Stimulated activated CD4-positive, alpha-beta T cell treated with anti-CD3 and anti-CD28 coated beads, Interleukin-15, amount 100 ng/mL, for 1 hour (primary cell): ENCODE data around the gene MAD2L1.

Source experiments
- DNase-seq, 2 donors: peaks; one replicate each; pipeline ENCODE4 v3.0.0-alpha.2; 2020; ENCODE audit warnings: low read depth in 1 of 2, low spot score in 1 of 2

MAD2L1 gene

DNA sequence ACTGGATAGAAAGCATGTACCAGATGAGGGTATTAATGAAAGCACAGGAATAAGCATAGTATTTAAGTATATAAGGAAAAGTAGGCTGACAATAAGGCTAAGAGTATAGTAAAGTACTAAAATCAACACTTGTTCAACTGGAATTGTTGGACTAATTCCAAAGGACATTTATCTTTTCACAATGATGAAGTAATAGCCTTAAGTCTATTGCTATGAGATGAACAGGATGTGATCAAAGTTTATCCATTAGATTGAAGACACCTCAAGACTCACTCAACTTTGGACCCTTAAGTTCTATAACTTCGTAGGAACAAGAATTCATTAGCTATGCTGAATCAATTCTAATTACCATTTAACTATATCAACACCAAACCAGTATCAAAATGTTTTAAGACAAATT lies 7.6 kb downstream of the MAD2L1 start:
- DNase-seq: no peak

DNA sequence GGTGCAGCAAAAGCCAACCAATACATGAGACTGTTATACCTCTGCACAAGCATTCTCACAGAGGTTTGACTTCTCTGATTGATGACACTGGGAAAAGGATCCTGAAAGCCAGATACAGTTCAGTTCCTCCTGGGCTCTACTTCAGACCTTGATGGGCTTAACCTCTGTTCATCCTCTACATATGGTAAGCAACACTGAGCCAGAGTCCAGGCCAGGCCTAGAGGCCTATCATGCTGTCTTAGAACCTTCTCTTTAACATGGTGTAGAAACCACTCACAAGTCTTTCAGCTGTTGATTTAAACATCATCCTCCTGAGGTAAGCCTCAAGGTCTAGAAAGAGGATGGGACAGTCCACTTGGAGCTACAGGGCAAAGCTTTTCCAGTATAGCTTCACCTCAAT lies 9.2 kb downstream of the MAD2L1 start:
- DNase-seq: no peak

DNA sequence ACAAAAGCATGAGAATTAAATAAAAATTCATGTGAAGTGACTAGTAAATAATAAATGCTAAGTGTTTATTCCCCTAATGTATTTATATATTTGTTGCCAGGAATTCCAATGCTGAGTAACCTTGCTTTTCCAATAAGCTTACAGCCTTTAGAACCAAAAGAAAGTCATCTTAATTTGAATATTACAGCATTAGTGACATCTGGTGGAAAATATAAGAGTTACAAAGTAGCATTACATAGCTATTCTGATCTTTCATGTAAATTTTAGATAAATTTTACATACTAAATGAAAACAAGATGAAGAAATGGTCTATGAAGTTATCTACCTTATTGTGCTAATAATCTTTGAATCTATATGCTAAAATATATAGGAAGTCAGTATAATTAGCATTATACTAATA lies 10.4 kb downstream of the MAD2L1 start:
- no peak for DNase-seq

DNA sequence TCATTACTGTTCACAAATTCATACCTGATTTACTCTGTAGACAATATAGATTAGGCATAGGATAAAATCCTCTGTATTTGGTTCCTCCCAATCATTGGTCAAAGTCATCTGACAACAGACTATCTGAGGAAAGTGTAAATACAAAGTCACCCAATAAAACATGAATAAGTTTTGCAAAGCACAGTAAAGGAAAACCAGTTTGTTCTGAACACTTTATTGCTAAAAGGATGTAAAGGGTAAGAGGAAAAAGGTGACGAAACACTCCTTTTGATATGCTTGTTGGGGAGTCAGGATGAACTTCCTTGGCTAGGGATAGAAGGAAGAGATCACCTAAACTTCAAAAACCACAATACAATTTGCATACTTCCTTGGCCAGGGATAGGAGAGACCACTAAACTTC lies 10.9 kb downstream of the MAD2L1 start:
- no peak for DNase-seq

DNA sequence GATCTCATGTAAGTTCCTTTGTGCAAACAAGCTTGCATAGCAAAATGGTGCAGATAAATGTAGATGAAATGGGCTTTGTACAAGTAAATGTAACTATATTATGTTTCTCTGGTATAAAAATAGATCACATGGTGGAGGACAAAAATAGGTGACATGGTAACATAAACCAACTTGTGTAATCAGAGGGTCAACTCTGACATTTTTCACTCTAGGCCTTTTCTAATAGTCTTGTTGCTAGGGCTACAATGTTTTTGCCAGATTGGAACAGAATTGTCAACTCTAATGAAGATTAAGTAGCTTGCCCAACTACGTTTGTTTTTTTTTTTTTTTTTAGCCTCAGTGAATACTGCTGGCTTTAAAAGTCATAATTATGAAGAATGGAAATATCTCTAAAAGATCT lies 11.5 kb downstream of the MAD2L1 start:
- DNase-seq: no peak

DNA sequence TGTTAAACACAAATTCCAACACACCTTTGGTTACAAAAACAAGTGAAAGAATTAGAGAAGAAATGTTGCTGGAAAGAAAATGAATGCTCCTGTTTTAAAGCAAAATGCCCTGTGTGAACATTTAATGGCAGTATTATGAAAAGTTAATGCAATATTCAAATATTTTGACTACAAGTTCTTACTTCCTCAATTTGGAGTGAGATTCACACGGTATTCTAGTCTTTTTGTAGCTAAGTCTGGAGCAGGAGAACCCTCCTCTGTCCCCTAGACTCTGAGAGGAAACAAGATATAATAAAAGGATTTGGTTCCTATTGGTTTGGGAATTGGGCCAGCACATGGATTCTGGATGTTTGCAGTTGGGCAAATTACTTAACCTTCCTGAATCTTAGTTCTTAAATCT lies 12.7 kb downstream of the MAD2L1 start:
- DNase-seq: no peak

DNA sequence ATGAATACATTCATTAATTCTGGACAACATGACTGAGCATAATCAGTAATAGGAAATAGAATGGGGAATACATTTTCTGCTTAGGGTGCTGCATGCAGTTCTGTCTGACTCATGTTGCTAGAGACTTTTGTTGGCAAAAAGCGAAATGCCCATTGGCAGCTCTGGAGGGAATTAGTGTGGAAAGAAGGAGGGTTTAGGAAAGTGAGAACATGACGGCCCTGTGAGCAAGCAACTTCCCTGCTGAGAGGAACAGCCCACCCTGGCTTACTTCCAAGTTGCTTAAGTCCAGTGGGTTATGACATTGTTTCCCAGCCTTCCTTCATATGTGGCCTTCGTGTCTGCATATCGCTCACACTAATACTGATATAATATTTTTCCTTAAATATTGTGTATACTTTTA lies 13.8 kb downstream of the MAD2L1 start:
- no peak for DNase-seq

DNA sequence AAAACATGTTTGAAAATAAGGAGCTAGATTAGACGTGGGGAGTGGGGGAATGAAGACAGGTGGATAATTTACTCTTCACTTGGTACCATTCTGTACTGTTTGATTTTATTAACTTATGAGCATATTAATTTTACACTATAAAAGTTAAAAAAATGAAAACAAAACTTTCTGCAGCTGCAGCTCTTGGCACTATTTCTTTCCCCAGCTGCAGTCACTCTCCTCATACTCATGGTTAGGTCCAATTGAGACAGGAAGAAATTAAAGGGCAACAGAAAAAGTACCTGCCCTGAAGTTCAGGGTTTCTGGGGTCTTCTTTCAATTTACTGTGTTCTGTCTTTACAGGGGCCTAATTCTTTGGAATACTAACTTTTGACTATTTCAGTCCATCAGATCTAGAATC lies 15.4 kb downstream of the MAD2L1 start:
- DNase-seq: no peak

DNA sequence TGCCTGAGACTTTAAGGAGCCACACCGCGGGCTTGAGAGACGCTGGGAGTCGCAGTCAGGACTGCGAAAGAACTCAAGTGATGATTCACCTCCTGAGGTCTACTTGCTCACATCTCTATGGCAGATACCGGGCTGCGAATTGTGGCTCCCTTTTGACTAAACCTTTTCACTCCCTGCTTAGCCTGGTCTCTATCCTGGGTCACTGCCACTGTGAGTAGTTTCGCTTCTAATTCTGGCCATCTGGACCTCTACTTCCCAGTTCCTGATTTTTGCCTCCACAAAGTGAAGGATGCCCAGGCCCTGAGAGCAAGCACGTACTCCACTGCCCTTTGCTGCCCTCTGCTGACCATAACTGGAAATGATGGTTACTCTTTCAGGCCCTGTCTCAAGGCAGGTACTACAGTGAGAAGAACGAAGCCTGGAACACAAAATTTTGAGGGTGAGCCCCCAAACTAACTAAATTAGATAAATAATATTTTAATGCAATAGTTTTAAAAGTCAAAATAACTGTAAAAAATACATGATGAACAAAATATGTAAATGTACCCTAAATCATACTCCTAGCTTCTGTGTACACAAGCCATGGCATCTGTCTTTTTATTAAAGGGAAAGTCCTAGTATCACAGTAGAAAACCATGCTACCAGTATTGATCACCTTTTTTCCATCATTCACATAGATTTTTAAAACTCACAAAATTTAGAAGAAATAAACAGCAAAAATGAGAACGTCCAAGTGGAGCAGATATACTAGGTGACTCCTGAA lies 16.7 kb downstream of the MAD2L1 start:
- peak; percentile 18 to 32 for DNase-seq

DNA sequence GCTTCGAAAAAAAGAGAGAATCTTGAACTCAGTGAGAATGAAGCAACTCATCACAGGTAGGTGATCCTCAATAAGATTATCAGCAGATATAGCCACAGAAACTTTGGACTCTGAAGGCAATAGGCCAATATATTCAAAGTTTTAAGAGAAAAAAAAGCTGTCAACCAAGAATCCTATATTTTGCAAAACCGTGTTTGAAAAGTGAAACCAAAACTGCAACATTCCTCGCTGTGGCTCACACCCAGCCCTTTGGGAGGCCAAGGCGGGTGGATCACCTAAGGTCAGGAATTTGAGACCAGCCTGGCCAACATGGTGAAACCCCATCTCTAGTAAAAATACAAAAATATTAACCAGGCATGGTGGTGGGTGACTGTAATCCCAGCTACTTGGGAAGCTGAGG lies 22.8 kb downstream of the MAD2L1 start:
- DNase-seq: no peak

DNA sequence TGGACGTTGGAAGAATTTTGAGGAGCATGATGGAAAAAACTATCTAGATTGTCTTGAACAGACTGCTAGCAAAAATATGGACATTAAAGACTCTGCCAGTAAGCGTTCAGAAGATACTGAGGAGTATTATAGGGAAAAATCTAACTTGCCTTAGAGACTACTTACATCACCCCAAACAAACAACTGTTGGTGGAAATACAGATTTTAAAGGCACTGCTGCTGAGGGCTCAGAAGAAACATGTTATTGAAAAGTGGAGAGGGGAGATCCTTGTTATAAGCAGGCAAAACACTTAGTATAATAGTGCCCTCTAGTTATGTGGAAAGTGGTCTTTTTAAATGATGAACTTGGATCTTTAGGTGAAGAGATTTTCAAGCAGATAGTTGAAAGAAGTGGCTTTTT lies 29.2 kb downstream of the MAD2L1 start:
- DNase-seq: no peak

DNA sequence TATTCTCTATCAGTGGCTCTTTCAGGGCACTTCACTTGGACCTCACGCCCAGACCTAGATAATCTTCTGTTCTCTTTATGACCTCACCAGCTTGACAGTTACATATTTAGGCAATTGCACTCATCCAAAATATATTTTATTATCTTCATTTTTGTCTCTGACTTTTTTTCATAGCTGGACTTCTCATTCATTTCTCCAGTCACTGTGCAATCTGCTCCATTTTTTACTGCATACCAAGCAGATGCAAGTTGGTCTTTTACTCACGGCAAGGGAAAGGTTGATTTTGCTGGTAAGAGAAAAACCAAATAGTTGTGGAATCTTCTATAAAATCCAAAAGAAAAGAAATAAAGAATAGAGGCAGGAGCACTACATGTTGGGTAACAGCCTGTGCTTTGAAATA lies 31.7 kb downstream of the MAD2L1 start:
- DNase-seq: no peak

DNA sequence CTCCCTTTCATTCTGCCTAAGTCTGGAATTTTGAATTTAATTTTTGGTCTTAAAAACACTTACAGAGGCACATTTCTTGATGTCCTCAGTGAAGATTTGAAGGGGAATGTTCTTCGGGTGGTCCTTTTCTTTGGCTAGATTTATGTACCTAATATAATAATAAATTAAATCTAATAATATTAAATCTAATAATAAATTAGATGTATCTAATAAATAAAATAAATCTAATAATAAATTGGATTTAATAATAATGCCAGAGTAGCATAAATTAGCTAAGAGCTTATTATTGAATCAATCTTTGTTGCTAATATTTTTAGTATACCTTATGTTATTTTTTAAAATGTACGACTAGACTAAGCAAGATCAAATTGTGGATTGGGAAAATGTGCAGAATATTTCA lies 39.8 kb downstream of the MAD2L1 start:
- no peak for DNase-seq

DNA sequence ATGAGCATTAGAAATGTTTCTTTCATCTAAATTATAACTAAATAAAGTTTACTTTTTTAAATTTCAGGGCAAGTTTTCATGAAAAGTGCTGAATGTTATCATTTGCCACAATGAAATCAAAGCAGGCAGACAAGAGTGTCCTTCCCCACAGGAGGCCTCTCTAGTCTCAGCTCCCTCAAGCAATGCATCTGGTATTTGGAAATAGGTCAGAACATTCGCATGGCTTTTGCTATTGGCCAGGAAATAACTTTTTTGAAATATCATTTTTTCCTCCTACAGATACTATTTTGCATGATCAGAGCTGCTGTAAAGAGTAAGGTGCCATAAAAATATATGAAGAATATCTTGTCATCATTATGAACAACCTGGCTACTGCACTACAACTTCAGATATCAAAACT lies 41.1 kb downstream of the MAD2L1 start:
- DNase-seq: no peak

DNA sequence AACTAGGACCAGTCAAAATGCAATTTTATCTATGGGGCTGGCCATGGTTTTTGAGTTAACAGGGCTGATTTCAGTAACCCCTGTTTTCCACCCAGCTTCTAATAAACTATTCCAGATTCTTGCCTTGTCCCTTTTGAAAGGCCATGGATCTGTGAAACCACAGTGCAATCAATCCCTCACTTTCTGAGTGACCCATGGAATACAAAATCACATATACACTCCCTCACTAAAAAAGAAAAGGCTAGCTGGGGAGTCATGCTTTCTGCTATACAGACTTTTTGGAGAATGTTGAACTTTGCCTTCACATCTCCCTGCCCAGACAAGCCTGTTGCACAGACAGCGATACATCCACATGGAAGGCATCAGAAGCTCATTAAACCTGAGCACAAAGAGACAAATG lies 47.9 kb downstream of the MAD2L1 start:
- DNase-seq: no peak

DNA sequence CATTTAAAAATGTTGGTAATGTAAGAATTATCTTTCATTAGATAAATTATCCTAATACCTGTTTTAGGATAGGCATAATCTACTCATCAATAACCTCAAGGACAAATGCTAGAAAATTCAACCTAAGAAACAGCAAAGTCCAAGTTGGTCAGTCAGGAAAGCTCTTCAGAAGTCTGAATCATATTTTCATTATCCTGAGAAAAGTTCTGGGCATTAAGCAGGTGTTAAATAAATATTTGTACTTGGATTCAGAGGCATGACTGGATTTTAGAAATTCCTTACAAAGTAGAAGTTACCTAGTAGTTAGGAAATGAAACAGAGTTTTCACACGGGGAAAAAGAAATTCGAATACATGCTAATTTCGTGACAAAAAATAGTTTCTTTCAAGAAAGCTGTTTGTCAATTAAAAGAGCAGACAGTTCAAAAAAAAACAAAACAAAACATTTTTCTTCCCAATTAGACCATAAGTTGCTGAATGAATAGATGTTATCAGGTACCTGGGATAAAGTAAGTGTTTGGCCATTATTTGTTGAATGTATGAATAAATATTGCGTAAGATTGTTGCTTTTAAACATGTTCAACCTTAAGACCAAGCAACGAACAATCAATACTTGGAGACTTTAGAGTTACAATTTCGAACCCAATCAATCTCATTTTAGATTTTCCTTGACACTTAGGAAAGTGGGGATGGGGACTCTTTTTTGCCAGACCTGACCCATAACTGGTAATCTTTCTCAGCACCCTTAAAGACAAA lies 48.5 kb downstream of the MAD2L1 start:
- no peak for DNase-seq

DNA sequence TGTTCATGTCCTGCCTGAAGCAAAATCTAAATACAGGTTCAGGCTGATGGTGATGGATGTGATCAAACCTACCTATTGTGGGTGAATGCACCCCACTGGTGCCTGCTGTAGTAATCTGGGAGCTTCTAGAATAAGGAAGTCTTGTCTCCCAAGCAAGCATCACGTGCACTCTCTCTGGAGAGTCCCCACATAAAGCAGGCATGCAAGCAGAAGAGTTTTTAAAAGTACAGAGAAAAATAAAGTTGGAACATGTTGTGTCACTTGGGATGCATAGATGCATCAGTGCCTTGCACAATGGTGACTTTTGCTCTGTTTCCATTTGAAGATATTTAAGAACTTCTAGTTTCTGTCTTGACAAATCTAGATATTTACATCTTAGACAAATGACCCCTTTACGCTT lies 54.9 kb downstream of the MAD2L1 start:
- DNase-seq: no peak

DNA sequence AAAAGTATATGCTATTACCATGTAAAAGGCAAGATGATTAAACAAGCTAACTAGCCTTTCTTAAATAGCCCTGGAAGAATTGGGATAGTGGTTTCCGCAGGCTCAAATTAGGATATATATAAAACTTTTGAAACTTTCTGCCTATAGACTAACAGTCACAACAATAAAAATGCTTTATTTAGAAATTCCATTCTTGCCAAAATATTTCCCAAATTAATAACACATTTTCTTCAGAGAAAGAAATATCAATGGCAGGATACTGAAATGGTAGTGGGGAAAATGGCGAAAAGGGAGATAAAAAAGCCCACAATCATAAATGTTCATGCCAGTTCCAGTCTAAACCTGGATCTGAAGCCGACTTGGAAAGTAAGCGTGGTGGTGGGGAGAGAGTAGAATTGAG lies 56.0 kb downstream of the MAD2L1 start:
- DNase-seq: no peak

DNA sequence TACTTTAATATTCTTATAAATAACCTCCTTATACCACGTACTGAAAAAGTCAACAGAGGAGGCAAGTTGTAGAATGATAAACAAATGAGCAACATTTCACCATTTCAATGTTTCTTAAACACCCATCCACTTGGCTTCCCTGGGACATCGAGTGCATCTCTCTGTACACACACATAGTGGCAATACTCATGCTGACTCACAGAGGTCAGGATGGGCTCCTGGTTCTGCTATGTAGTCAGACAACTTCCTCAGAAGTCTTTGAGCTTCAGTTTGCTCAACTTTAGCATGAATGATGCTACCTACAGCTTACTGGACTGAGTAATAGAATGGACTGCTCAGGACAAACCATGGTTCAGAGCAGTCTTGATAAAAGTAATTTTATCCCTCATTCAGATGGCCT lies 56.9 kb downstream of the MAD2L1 start:
- no peak for DNase-seq

DNA sequence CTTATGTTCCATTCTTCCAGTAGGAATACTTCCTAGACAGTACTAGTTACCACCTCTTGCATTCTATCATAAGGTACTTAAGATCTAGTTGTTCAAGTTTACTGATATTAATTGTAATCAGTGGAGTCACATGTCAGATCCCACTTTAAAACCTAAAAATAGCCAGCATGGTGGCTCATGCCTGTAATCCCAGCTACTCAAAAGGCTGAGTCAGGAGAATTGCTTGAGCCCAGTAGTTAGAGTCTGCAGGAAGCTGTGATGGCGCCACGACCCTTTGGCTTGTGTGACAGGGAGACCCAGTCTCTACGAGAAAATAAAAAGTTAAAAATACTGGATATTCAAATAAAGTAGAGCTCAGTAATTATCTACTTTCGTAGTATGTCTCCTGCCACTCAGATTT lies 57.7 kb downstream of the MAD2L1 start:
- DNase-seq: no peak

DNA sequence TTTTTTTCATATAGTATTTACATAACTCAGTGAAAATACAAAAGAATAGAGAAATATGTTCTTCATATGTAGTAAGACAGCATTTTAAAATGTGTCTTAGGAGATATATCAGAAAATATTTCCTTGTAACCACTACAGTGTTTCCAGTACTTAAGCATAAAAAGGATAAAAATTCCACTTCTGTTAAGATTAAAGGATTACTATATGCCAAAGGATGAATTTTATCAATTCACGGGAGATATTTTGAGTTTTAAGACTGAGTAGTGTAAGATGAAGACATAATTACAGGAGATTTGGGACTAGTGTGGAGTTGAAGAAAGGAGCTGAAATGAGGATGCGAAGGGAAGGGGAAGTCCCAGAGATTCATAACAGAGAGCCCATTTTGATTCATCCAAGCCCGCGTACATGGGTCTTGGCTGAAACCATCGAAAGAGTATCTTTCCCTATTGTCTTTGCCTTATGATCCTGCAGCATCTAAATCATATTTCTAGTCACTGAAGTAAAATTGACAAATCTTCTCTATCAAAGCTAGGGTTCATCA lies 58.7 kb downstream of the MAD2L1 start:
- no peak for DNase-seq

DNA sequence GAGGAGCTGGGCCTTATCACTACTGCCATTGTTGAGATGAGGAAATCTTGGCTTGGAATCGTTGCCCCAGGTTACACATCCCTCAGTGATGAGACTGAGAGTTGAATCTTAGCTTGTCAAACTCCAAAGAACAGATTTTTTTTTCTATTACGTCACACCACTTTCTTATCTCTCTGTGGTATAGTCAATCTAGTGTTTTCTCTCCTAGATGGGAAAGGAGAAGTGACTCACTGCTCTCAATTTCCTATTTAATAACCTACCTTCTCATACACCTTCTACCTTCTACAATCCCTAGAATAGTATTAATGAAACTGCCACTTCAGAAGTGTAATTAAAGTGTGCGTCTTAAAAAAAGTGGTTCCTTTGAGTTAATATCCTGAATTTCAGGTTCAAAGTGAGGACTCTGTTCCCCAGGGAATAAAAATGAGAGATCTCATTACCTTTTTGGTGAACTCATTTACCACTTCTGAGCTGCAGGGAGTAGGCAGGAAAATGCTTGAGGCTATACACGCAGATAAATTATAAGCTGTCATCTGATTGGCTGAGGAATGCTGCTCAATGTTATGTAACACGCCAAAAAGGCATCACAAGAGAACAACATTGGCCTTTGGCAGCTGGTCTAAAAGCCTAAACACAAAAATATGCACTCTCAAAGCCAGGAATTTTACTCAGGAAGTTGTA lies 59.3 kb downstream of the MAD2L1 start:
- no peak for DNase-seq
